Measurements from ENCODE around the gene KCND2.
"Not testable (repeated sequence)": the region's sequence is repeated elsewhere in the genome, so short reads cannot be mapped to it uniquely, and the experiment has no call there.

Gene KCND2

DNA sequence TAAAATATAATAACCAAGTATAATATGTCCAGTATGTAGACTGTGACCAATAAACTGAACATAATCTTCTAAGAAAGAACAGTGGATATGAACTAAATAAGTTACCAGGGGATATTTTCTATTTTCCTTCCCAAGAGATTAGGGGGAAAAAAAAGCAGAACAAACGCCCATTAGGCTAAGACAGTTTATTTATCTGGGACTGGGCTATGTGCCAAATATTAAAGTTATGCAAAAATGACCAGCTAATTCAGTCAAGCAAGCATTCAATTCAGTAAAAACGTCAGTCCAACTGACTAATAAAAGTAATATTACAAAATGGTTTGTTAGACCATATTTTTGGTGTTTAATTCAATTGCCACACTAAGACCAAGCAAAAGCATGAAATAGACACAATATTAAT is 462.8 kb downstream of the KCND2 start:
- FAIRE-seq (no peak), DNase-seq (ENCODE audit: low spot score) (no peak)

DNA sequence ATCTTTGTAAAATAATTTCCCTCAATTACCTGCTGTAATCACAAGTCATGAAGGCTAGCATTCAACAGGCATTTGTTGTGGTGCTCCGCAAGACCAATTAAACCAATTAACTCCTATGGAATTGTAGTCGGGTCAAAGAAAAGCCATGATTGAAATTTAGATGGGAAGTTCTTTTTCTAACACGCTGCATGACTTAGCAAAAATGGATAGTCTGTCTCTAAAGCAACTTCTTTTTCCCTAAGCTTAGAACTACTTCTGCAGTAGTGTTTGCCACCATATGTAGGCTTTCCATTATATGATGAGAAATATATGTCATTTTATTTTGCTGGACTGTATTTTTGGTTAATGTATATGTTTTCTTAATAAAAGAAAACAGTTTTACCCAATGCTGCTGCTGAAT is 465.8 kb downstream of the KCND2 start:
- no peak for FAIRE-seq
- no peak for DNase-seq (ENCODE audit: low spot score)

DNA sequence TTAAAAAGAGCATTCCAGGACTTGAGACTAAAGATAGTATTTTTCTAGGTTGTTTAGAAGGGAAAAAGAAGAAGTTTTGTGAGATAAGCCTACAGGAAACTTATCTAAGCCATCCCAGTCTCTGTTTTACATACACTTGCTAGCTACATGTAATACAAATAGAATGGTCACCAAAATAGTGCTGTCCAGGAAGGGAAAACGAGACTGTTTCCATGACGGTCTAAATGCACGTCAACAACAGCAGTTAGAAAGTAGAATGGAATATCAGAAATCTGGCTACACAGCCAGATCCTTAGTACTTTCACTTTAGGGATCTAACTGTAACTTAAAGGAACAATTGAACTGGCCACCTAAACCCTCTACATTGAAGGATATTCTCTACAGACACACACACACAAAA is 467.4 kb downstream of the KCND2 start:
- no peak for FAIRE-seq
- DNase-seq (ENCODE audit: low spot score): no peak

DNA sequence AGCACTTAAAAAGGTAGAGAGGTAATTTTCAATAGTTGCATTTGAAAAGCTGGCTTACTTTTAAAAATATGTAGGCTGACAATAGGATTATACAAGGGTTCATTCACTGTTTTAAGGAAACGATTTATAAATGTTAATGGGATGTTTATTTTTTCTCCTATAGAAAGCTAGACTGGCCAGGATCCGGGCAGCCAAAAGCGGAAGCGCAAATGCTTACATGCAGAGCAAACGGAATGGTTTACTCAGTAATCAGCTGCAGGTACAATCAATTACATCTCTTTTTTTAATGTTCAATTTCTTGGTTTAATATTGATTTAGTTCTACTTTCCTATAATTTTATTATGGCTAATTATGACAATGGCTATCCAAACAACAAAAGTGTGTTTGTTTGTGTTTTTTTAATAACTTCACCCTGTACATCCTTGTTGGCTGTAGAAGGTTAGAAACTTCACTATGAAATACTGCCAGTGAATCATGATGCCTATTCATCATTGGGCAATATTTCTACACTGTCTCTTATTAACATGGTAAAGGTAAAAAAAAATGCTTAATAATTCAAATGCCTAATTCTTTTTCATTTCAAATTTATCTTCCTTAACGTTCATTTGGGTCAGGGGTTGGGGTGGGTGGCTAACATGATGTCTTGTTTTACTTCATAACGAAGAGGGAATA is 468.5 kb downstream of the KCND2 start:
- FAIRE-seq (no peak), DNase-seq (ENCODE audit: low spot score) (no peak)

DNA sequence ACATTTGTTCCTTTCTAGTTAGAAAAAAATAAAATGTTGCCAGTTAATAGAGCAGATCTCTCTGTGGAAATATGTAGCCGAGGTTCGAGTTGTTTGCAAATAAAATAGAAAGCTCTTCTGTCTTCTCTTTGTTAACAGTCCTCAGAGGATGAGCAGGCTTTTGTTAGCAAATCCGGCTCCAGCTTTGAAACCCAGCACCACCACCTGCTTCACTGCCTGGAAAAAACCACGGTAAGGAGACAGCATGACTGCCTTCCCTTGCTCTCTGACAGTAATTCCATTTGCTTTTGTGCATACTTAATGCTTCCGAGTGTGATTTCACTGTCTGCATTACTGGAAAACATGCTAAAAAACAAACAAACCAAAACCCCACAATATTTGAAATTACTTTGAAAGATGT is 469.4 kb downstream of the KCND2 start:
- DNase-seq (ENCODE audit: low spot score) (no peak), FAIRE-seq (no peak)

DNA sequence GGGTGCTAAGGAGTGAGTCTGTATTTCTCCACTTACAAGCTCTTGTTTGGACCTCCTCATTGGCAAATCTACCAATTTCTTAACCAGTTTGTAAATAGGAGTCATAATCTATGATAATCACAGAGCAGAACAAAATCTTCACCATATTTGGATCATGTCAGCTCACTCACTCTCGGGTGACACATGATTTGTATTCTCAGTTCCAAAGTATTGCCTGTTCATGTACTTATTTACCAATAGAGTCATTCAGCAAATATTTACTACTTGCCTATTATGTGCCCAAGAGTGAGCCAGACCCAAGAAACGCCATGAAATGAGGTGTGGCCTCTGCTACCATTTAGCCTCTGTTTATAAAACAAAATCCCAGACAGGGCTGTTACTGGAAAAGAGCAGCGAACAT is 470.2 kb downstream of the KCND2 start:
- FAIRE-seq (no peak), DNase-seq (ENCODE audit: low spot score) (no peak)

DNA sequence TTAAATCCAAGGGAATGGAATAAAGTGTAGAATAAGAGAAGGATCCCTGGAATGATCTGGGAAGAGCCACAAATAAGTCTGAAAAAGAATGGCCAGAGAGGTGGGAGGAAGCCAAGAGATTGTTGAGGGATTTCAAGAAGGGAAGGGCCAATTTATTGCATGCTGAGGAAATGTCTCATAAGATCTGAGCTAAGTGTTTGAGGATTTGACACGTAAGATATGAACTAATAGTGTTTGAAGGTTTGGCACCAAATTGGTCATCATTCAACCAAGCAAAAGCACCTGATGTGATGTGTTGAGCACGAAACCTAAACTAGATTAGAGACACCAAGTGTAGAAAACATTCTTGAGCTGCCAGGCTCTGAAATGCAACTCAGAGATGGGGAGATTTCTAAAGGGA is 487.1 kb downstream of the KCND2 start:
- FAIRE-seq (no peak), DNase-seq (ENCODE audit: low spot score) (no peak)

DNA sequence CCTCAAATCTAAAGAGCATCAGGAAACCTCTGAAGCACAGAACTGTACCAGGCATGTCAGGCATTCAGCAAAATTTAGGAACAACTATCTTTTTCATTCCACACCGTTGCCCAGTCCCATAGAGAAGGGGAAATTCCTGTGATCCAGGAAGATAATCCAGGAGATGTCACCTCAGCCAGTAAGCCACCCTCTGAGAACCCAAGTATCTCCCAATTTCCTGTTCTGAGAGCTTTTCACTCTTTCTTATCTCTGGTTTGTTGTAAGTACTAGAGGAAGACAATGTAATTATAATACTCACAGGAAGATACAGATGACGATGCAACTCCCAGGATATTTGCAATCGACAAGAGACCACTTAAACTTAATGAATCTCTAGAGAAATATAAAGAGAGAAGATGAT is 487.9 kb downstream of the KCND2 start:
- no peak for DNase-seq (ENCODE audit: low spot score)
- no peak for FAIRE-seq

DNA sequence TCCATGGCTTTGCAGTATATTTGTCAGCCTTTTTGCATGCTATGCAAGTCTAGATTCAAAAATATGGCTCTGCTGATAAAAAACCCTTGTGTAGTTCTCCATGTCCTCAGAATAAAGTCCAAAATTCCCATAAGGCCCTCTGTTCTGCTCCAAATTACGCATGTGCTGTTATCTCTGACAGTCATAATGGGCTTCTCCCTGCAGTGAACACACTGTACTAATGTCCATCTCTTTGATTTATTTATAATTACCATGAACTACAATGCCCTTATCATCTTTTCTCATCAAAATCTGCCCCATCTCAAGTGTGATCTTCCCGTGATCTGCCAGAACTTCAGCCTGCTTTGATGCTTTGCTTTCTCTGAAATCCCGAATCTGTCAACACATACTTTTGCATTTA is 497.2 kb downstream of the KCND2 start:
- no peak for DNase-seq (ENCODE audit: low spot score)
- no peak for FAIRE-seq

DNA sequence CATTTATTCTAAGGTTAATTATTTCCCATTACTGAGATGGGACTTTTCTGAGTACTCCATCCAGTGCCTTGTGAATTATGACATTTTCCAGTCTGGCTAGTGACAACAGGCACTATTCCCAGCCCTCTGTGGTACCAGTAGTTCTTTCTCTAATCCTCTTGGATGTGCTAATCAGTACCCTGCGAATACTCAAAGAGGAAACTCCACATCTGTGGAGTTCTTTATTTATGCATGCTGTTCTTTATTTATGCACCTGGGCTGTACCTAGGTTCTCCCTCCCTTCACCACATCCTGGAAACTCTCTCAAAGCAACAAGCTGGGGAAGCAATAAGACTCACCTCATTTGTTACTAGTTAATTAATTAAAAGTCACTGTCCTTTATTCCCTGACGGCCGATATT is 501.5 kb downstream of the KCND2 start:
- FAIRE-seq (no peak), DNase-seq (ENCODE audit: low spot score) (no peak)

DNA sequence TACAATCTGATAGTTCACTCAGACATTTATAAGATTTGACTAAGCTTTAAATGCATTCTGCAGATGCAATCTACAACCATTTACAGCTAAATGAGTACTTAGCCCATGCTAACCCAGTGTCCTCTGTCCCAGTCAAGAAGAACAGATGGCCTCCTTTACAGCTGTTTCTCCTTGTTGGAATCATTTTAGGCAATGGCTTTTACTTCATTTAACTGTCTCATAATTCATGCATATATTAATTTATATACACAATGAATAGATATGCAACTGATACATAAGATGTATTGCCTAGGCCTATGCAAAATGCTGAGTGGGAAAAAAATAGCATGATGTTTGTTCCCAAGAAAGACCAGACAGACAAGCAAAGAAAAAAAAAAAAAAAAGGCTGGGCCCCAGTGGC is 502.8 kb downstream of the KCND2 start:
- no peak for FAIRE-seq
- no peak for DNase-seq (ENCODE audit: low spot score)

DNA sequence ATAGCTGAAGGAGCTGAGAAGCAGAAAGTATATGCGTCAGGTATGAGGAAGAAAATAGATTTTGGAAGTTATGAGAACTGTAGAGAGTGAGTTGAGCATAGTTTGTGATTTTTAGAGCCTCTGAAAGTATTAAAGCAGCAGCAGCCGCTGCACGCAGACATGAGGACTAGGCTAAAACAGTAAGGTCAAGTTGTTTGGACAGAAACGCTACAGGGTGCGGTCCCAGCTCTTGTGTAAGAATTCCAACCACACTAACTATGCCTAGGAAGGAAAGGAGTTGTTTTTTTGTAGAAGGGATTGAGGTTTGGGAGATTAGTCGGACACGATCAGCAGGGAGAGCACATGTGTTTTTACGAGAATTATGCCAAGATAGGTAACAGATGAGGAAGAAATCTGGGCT is 506.1 kb downstream of the KCND2 start:
- DNase-seq (ENCODE audit: low spot score); FAIRE-seq: not testable (repeated sequence)

DNA sequence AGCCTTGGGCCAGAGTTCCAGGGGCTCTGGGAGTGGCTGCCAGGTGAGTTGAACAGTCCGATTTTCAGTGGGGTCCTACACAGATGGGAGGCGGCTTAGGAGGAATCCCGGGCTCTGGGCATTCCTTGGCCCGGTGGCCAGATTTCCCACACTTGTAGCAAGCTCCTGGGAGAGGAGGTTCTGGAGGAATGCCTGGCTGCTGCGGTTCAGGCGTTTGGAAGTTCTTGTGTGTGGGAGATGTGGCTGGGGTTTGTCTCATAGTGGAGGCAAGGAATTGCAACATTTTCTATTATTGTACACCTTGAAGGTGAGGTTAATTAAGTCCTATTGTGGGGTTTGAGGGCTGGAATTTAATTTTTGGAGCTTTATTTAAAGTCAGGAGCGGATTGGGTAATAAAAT is 507.5 kb downstream of the KCND2 start:
- DNase-seq (ENCODE audit: low spot score); FAIRE-seq: not testable (repeated sequence)

DNA sequence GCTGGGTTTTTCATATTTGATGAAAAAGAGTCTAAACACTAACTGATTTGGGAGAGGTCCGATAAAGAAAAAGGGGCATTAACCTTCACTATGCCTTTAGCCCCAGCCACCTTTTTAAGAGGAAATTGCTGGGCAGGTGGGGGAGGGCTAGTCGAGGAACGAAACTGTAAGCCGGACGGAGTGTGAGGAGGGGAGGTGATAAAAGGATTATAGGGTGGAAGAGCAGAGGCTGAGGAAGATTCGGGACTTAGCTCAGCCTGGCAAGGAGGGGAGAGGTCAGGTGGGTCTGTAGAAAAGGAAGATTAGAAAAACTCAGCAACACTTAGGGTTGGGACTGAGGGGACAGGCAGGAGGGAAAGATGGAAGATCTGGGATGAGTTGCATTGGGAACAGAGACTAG is 508.0 kb downstream of the KCND2 start:
- DNase-seq (ENCODE audit: low spot score) (no peak), FAIRE-seq (no peak)

DNA sequence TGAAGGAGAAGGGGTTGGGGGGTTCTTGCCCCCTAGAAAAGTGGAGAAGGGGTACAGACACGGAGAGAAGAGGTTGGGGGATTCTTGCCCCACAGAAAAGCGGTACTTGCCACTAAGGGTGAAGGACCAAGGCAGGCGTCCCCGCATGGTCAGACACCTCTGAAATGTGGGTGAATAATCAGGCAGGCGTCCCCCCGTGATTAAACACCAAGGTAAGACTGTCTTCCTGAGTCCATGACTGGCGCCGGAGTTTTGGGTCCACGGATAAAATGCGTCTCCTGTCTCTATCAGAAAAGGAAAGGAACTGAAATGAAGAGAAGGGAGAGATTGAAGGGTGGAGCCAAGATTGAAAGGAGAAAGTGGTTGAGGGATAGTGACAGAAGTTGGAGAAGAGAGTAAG is 508.9 kb downstream of the KCND2 start:
- not testable (repeated sequence) for DNase-seq (ENCODE audit: low spot score); FAIRE-seq

DNA sequence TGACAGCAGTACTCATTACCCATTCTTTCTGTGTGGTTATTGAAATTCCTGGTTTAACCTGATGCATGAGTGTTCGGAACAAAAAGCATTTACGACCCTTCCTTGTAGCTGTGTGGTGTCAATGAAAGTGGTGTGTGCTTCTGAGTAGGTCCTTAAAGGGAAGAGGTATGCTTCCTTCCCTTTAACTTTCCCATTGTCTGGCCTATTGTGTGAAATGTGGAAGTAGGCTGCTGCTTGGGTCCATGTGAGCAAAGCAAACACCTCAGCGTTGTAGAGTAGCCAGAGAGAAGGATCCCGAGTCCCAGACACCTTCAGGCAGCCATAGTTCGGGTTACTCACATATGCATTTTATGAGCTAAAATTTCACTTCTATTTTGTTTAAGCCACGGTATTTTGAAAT is 510.3 kb downstream of the KCND2 start:
- DNase-seq (ENCODE audit: low spot score) (no peak), FAIRE-seq (no peak)

DNA sequence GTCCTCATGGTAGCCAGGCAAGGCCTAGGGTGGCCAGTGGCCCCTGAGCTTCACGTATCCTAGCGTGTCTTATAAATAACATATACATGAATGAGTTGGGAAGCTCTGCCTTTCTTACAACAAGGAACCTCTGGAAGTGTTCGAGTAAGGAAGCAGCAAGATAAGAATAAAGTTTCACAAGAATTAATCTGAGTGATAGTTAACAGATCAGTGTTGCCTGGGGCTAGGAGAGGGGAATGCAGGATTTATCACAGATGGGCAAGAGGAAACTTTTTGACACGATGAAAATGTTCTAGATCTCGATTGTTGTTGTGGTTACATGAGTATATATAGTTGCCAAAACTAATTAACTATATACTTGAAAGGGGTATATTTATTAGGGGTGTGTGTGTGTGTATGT is 510.7 kb downstream of the KCND2 start:
- FAIRE-seq (no peak), DNase-seq (ENCODE audit: low spot score) (no peak)

DNA sequence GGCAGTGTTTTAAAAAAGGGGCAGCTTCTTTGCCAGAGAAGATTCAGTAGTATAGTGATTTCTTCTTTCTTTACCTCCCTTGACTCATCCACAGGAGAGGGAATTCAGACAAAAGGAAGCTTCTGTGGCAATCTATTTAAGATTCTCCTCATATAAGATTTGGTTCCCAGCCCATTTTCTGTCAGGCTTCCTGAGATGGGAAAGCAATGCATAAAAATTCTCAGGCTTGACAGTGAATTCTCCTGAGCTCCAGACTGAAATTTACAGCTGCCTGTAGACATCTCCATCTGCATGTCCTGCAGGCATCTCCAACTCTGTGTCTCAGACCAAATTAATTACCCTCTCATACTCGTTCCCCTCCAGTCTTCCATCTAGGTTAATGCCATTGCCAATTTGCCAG is 512.1 kb downstream of the KCND2 start:
- DNase-seq (ENCODE audit: low spot score) (no peak), FAIRE-seq (no peak)

DNA sequence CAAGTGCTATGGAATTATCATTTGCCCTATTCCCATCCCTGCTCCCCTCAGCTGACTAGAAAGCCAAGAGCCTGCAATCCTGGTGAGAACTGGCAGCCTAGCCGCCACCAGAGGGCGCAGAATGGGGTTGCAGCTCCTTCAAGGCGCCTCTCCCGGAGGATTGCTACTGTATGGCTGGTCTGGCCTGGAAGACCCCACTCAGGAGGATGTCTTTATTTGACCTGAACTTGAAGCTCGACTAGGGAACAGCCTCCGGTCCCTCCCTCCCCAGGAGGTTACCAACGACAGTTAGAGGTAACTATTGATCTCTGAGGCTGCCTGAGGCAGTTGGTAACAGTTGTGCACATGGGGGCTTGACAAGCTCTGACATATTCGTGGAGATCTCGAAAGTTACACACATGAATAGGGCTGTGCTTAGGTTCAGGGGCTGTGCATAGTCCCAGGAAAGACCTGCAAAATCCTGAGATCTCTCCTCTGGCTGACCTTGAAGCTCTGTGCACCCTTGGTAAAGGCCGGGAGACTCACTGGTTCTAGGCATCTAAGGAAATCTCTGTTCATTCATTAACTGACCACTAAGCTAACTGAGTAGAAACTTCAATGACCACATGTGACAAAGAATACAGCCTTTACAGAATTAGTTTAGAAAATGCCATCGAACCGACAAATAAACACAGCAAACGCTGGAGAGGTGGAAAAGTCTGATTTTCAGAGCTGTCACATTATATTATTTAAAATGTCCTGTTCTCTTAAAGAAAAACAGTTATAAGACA is 519.3 kb downstream of the KCND2 start:
- DNase-seq (ENCODE audit: low spot score) (peak; percentile 49), FAIRE-seq (no peak)

DNA sequence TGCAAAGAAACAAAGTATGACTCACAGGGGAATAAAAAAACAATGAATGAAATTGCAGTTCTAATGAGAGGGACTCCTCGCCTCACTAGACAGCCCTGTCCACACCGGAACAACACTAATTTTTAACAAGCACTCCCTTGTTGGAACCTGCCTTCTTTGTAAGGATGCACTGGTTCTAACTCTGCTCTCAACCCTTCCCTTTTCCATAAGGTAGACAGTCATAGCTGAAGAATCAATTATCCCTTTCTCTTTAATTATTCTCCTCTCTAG is 519.8 kb downstream of the KCND2 start:
- FAIRE-seq (no peak), DNase-seq (ENCODE audit: low spot score) (no peak)

DNA sequence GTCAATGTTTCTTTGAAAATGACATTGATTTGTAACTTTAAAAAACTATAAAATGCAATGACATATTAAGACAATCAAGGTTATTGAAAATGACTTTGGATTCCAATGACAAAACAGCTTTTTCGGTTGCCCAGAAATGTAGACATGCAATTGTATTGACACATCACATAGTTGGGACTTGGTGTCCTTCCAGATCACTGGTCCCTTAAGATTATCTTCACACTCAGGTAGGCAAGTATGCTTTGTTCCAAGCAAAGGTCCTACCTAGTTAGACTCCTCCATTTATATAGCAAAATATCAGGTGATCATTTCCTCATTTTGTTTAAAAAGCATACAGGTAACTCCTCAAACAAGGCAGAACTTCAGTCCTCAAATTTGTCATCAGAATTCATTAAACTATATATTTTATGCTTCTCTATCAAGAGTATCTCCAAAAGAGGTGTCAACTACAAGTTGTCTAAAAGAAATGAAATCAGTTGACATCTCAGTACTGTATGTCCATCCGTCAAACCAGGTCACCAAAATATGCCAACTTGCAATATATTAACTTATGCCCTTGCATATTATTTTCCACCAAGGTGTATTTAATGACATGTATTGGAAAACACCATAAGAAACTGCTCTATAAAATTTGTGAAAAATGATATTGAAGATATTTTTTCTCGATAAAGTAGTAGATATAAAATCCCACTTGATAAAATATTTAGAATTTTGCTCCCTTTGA is 520.4 kb downstream of the KCND2 start:
- FAIRE-seq (no peak), DNase-seq (ENCODE audit: low spot score) (no peak)

DNA sequence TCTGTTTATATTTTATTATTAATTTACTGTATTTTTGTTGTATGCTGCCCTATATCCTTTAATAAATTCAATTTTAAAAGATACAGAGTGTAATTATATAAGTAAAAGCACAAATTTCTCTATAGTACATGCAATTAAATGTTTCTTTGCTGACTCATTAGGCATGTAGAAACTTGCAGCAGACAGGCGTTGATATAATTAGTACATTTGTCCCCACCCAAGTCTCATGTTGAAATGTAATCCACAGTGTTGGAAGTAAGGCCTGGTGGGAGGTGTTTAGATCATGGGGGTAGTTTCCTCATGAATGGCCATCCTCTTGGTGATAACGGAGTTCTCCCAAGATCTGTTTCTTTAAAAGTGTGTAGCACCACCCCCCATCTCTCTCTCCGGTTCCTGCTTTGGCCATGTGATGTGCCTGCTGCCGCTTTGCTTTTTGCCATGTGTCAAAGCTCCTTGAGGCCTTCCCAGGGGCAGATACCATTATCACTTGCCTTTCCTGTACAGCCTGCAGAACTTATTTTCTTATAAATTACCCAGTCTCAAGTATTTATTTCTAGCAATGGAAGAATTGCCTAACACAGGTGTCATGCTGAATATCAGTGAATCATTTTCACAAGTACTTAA is 521.2 kb downstream of the KCND2 start:
- FAIRE-seq (no peak), DNase-seq (ENCODE audit: low spot score) (no peak)

Data from urothelium cell line (cell line).